Measurements from ENCODE around the gene PCDHGA1. TPM values are rescaled to one million over a fixed set of nuclear protein-coding genes. Genes with fewer than 3 reads are reported as not detected.
"Not testable (repeated sequence)": the region's sequence is repeated elsewhere in the genome, so short reads cannot be mapped to it uniquely, and the experiment has no call there.

PCDHGA1 gene
- total RNA-seq, 1 donor from 2014 or later, result 4.6 TPM

DNA sequence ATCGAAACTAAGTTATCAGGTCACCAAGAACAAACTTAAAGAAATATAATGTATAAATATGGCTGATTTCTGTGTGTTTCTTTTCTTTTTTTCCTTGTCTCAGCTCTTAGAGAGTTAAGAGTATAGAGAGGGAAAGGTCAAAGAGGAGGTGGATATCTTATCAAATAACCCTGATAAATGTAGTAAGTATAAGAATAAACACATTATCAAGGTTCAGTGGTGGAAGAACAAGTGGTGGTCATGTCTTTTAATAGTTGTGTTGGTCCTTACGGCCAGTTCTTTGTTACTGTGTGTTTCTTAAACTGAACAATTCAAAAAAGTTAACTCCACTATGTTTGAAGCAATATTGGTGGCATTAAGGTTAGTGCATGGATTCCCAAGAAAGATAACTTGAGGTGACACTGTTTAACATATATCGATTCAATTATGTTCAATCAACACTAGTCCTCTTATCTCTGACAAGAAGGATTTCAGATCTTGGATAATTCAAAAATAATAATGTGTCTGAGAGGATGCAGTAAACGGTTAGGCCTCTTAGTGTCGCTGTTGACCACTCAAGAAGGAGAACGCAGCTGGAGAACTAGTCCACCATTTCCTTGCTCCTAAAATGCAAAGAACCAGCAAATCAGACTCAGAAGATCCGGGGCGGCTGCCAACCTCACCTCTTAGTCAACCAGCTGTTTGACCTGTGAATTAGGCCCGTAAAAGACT is 13.1 kb downstream of the PCDHGA1 start, which contains the start of gene PCDHGA3:
Gene PCDHGA3, plus strand, starts transcription at position 588 of the 711 bp plus-strand sequence. CDS start 205 bp downstream, outside the sequence.
- no peak for DNase-seq (ENCODE audit: low spot score)
- intact Hi-C loops (cut with DNase I), result loop anchor here (2.0 kb wide), 1 partner anchor 217 kb away; no protein-coding TSS in a partner anchor

DNA sequence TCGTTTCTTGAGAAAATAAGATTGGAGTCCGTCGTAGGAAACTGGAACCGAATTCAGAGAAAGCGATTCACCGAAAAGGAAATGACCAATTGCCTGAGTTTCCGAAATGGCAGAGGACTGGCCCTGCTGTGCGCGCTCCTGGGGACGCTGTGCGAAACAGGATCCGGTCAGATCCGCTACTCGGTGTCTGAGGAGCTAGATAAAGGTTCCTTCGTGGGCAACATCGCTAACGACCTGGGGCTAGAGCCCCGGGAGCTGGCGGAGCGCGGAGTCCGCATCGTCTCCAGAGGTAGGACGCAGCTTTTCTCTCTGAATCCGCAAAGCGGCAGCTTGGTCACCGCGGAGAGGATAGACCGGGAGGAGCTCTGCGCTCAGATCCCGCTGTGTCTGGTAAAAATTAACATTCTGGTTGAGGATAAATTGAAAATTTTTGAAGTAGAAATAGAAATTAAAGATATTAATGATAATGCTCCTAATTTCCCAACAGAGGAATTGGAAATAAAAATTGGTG is 13.7 kb downstream of the PCDHGA1 start:
- intact Hi-C loops (cut with DNase I), result loop anchor here (2.0 kb wide), 1 partner anchor 217 kb away; no protein-coding TSS in a partner anchor
- DNase-seq (ENCODE audit: low spot score), result no peak

DNA sequence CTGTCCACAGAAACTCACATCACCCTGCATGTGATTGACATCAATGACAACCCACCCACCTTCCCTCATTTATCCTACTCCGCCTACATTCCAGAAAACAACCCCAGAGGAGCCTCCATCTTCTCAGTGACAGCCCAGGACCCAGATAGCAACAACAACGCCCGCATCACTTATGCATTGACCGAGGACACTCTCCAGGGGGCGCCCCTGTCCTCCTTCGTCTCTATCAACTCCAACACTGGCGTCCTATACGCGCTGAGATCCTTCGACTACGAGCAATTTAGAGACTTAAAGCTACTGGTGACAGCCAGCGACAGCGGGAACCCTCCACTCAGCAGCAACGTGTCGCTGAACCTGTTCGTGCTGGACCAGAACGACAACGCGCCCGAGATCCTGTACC is 15.0 kb downstream of the PCDHGA1 start:
- no peak for DNase-seq (ENCODE audit: low spot score)
- intact Hi-C loops (cut with DNase I), result no loop called here

DNA sequence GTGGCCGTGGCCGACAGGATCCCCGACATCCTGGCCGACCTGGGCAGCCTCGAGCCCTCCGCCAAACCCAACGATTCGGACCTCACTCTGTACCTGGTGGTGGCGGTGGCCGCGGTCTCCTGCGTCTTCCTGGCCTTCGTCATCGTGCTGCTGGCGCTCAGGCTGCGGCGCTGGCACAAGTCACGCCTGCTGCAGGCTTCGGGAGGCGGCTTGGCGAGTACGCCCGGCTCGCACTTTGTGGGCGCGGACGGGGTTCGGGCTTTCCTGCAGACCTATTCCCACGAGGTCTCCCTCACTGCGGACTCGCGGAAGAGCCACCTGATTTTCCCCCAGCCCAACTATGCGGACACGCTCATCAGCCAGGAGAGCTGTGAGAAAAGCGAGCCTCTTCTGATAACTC is 15.7 kb downstream of the PCDHGA1 start:
- intact Hi-C loops (cut with DNase I), result not testable (repeated sequence)

DNA sequence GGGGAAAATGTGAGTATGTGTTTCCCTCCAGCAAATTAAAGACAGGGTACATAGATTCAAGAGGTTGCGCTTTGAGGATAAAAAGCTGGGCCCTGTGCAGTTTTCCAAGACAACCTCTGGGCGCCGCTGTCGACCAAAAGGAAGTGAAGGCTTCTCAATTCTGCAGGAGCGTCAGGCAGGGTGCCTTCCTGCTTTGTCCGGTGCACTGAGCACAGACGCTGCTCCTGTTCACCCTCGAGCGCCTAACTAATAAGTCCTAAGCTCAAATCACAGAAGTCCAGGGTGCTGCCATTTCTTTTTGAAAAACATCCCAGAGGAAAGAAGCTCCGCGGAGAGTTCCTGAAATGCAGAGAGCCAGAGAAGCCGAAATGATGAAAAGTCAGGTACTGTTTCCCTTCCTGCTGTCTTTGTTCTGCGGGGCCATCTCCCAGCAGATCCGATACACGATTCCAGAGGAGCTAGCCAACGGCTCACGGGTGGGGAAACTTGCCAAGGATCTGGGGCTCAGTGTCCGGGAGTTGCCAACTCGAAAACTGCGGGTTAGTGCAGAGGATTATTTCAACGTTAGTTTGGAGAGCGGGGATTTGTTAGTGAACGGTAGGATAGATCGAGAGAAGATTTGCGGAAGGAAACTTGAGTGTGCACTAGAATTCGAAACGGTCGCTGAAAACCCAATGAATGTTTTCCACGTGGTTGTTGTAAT is 19.8 kb downstream of the PCDHGA1 start, which contains the start of gene PCDHGB1:
Gene PCDHGB1, plus strand, starts transcription at position 183 of the 703 bp plus-strand sequence. Its CDS starts 162 bp downstream, at position 345.
- intact Hi-C loops (cut with DNase I), result no loop called here
- DNase-seq (ENCODE audit: low spot score), result no peak

More for the DNA sequence above, 15.7 kb downstream of the PCDHGA1 start:
- DNase-seq (ENCODE audit: low spot score), result not testable (repeated sequence)

DNA sequence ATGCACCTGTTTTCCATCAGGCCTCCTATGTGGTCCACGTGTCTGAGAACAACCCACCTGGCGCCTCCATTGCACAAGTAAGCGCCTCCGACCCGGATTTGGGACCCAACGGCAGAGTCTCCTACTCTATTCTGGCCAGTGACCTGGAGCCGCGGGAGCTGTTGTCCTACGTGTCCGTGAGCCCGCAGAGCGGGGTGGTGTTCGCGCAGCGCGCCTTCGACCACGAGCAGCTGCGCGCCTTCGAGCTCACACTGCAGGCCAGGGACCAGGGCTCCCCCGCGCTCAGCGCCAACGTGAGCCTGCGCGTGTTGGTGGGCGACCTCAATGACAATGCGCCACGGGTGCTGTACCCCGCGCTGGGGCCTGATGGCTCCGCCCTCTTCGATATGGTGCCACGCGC is 21.3 kb downstream of the PCDHGA1 start:
- no peak for DNase-seq (ENCODE audit: low spot score)
- intact Hi-C loops (cut with DNase I), result no loop called here

DNA sequence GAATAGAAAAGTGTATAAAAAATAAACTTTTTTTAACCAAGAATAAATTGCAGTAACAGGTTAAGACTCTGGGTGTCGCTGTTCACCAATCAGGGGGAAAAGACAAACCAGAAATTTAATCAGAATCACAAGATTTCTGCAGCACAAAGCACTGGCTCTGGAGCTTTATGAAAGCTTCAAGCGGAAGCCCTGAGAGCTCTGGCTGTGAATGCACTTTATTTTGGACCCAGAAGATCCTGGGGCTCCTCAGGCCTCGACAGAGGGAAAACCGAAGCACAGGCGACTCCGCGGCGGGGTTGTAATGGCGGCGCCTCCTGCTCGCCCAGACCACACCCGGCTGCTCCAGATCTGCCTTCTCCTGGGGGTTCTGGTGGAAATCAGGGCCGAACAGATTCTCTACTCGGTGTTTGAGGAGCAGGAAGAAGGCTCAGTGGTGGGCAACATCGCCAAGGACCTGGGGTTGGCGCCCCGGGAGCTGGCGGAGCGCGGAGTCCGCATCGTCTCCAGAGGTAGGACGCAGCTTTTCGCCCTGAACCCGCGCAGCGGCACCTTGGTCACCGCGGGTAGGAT is 24.7 kb downstream of the PCDHGA1 start, which contains the start of gene PCDHGA4:
Gene PCDHGA4, plus strand, starts transcription at position 122 of the 570 bp plus-strand sequence. Its CDS starts 87 bp downstream, at position 209.
- intact Hi-C loops (cut with DNase I), result loop anchor here (5.0 kb wide), 1 partner anchor 47 kb away; the partner anchor contains the start of gene PCDHGA9
- no peak for DNase-seq (ENCODE audit: low spot score)

DNA sequence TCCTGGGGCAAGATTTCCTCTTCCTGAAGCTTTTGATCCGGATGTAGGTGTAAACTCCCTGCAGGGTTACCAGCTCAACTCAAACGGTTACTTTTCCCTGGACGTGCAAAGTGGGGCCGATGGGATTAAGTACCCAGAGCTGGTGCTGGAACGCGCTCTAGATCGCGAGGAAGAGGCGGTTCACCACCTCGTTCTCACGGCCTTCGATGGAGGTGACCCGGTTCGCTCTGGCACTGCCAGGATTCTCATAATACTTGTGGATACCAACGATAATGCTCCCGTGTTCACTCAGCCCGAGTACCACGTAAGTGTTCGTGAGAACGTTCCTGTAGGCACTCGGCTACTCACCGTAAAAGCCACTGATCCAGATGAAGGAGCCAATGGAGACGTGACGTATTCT is 25.3 kb downstream of the PCDHGA1 start:
- DNase-seq (ENCODE audit: low spot score), result no peak
- intact Hi-C loops (cut with DNase I), result loop anchor here (5.0 kb wide), 1 partner anchor 47 kb away; the partner anchor contains the start of gene PCDHGA9

DNA sequence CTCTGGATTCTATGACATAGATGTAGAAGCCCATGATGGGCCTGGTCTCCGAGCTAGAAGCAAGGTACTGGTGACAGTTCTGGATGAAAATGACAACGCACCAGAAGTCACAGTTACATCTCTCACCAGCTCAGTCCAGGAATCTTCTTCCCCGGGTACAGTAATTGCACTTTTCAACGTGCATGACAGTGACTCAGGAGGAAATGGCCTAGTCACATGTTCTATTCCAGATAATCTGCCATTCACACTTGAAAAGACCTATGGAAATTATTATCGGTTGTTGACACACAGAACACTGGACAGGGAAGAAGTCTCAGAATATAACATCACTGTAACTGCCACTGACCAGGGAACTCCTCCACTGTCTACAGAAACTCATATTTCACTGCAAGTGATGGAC is 25.8 kb downstream of the PCDHGA1 start:
- intact Hi-C loops (cut with DNase I), result loop anchor here (5.0 kb wide), 1 partner anchor 46 kb away; the partner anchor contains the start of gene PCDHGA9
- DNase-seq (ENCODE audit: low spot score), result no peak

DNA sequence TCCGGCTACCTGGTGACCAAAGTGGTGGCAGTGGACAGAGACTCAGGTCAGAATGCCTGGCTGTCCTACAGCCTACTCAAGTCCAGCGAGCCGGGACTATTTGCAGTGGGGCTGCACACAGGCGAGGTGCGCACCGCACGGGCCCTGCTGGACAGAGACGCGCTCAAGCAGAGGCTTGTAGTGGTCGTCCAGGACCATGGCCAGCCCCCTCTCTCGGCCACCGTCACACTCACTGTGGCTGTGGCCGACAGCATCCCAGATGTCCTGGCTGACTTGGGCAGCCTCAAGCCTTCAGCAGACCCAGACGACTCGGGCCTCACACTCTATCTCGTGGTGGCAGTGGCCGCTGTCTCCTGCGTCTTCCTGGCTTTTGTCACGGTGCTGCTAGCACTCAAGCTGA is 26.6 kb downstream of the PCDHGA1 start:
- peak; percentile 71 for DNase-seq (ENCODE audit: low spot score)
- intact Hi-C loops (cut with DNase I), result loop anchor here (5.0 kb wide), 1 partner anchor 45 kb away; the partner anchor contains the start of gene PCDHGA9

DNA sequence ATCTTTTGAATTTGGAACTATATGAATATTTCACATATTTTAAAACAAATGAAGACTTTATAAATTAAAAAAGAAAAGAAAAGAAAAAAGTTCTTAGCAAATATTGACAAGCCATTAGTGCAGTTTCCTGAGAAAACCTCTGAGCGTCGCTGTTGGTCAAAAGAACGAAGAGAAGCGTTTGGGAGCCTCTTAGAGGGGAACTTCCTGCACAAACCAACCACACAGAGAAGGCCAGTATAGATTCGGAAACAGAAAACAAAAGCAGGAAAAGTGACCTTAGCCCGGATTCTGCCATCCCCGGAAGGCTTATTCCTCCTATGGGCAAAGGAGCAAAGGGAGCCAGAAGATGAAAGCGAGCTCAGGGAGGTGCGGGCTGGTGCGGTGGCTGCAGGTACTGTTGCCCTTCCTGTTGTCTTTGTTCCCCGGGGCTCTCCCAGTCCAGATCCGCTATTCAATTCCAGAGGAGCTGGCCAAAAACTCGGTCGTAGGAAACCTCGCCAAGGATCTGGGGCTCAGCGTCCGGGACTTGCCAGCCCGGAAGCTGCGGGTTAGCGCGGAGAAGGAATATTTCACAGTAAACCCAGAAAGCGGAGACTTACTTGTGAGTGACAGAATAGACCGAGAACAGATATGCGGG is 29.6 kb downstream of the PCDHGA1 start, which contains the start of gene PCDHGB2:
Gene PCDHGB2, plus strand, starts transcription at position 205 of the 637 bp plus-strand sequence. Its CDS starts 142 bp downstream, at position 347.
- intact Hi-C loops (cut with DNase I), result loop anchor here (5.0 kb wide), 1 partner anchor 42 kb away; the partner anchor contains the start of gene PCDHGA9
- DNase-seq (ENCODE audit: low spot score), result peak; percentile 49

DNA sequence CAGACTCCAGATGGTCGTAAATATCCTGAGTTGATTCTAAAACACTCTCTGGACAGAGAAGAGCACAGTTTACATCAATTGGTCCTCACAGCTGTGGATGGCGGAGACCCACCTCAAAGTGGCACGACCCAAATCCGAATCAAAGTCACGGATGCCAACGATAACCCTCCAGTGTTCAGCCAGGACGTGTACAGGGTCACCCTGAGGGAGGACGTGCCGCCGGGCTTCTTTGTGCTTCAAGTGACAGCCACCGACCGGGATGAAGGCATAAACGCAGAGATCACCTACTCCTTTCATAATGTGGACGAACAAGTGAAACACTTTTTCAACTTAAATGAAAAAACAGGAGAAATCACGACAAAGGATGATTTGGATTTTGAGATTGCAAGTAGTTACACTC is 30.4 kb downstream of the PCDHGA1 start:
- DNase-seq (ENCODE audit: low spot score), result no peak
- intact Hi-C loops (cut with DNase I), result no loop called here

DNA sequence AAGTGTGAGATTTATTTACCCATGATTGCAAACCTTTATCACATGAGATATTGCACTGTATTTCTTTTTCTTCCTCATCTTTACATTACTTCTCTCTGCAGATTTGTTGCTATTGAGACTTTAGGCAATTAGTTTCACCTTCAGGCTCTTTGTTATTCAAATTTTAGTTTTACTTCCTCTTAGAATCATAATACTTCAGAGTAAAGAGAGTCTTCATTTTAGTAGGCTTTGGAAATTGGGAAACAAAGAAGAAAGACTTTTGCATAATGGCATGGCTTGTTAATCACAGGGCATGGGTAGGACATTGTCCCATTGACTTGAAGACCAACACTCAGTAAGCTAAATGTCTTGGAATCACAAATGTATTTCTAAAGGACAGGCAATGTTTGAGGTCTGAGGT is 32.4 kb downstream of the PCDHGA1 start:
- intact Hi-C loops (cut with DNase I), result no loop called here
- DNase-seq (ENCODE audit: low spot score), result no peak

DNA sequence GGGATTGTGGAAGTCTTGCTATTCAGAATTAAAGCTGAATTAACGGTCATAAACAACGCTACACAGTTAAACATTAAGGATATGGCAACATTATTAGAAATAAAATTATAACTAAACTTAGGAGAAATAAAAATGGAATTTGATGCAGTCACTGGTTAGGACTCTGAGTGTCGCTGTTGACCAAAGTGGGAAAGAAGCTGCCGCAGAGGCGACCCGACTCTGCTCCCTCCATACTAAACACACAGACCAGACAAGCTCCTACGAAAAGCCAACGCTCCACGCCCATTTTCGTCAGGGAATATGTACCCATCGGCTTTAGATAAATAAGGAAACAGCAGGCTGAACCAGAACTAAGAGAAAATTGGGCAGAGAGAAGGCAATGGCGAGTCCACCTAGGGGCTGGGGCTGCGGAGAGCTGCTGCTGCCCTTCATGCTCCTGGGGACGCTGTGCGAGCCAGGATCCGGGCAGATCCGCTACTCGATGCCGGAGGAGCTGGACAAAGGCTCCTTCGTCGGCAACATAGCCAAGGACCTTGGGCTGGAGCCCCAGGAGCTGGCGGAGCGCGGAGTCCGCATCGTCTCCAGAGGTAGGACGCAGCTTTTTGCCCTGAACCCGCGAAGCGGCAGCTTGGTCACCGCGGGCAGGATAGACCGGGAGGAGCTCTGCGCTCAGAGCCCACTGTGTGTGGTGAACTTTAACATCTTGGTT is 33.8 kb downstream of the PCDHGA1 start, which contains the start of gene PCDHGA5:
Gene PCDHGA5, plus strand, starts transcription at position 211 of the 709 bp plus-strand sequence. Its CDS starts 169 bp downstream, at position 380.
- intact Hi-C loops (cut with DNase I), result no loop called here
- peak; percentile 49 for DNase-seq (ENCODE audit: low spot score)

DNA sequence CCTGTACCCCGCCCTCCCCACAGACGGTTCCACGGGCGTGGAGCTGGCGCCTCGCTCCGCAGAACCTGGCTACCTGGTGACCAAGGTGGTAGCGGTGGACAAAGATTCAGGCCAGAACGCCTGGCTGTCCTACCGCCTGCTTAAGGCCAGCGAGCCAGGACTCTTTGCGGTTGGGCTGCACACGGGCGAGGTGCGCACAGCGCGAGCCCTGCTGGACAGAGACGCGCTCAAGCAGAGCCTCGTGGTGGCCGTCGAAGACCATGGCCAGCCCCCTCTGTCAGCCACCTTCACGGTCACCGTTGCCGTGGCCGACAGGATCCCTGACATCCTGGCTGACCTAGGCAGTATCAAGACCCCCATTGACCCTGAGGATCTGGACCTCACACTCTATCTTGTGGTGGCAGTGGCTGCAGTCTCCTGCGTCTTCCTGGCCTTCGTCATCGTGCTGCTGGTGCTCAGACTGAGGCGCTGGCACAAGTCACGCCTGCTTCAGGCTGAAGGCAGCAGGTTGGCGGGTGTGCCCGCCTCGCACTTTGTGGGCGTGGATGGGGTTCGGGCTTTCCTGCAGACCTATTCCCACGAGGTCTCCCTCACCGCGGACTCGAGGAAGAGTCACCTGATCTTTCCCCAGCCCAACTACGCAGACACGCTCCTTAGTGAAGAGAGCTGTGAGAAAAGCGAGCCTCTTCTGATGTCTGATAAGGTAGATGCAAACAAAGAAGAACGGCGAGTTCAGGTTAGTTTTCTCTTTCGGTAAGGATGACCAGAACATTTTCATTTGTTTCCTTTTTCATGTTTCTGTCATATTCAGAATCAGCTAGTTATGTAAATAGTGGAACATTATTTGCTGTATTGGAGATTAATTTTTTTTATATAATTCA is 35.9 kb downstream of the PCDHGA1 start:
- intact Hi-C loops (cut with DNase I), result no loop called here
- DNase-seq (ENCODE audit: low spot score), result no peak

DNA sequence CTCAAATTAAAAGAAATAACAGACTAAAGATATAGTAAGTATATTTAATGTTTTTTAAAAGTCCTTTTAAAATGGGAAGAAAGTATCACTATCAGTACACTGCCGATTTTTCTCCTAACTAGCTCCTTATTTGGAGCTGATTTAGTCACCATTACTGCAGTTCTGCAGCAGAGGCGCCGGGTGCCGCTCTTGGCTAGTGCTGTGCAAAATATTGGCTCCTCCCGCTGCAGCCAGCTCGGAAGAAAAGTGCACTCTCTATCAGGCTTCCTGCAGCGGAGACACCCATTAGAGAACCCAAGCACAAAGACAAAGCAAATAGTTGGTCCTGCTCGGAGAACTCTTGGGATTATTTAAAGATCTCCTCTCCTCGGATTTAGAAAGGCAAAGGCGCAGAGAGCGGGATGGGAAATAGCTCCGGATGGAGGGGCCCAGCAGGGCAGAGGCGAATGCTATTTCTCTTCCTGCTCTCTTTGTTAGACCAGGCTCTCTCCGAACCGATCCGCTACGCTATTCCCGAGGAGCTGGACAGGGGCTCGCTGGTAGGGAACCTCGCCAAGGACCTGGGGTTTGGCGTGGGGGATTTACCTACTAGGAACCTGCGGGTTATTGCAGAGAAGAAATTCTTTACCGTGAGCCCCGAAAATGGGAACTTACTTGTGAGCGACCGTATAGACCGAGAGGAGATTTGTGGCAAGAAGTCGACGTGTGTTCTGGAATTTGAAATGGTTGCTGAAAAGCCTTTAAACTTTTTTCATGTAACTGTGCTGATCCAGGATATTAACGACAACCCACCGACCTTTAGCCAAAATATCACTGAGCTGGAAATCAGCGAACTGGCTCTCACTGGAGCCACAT is 39.9 kb downstream of the PCDHGA1 start, which contains the start of gene PCDHGB3:
Gene PCDHGB3, plus strand, starts transcription at position 249 of the 855 bp plus-strand sequence. Its CDS starts 153 bp downstream, at position 402.
- peak; percentile 74 for DNase-seq (ENCODE audit: low spot score)
- intact Hi-C loops (cut with DNase I), result loop anchor here (2.0 kb wide), 1 partner anchor 21 kb away; no protein-coding TSS in a partner anchor
